ENCODE results near the gene BNIP1.

- TF ChIP-seq EZH2 (IDR thresholded peaks at IDR 0.05; ENCODE audit: insufficient read depth, poor library complexity, severe bottlenecking) (no peak), EZH2phosphoT487 (IDR thresholded peaks at IDR 0.05; ENCODE audit: insufficient read depth, low read depth) (no peak)
Measured at GRCh38 chr5:173175523-173175922, 31.2 kb downstream of the BNIP1 start.

Measured in GM23248 (cell line).